Erythroblast (primary cell): ENCODE results near the gene VSIG10L2.

Source experiments
- DNase-seq, 2 experiments: peaks; one replicate each; lab custom pipeline; 2025; lab: John Stamatoyannopoulos, UW
- GATA1 ChIP-seq: IDR thresholded peaks from 2 replicates; pipeline ENCODE4 v1.6.1; 2011; ENCODE audit warnings: low read depth, mild to moderate bottlenecking, control low read depth, low read length, moderate library complexity
- POLR2A ChIP-seq: IDR thresholded peaks from 2 replicates; pipeline ENCODE4 v1.6.1; 2011; ENCODE audit warnings: mild to moderate bottlenecking, low read length

Gene VSIG10L2

DNA sequence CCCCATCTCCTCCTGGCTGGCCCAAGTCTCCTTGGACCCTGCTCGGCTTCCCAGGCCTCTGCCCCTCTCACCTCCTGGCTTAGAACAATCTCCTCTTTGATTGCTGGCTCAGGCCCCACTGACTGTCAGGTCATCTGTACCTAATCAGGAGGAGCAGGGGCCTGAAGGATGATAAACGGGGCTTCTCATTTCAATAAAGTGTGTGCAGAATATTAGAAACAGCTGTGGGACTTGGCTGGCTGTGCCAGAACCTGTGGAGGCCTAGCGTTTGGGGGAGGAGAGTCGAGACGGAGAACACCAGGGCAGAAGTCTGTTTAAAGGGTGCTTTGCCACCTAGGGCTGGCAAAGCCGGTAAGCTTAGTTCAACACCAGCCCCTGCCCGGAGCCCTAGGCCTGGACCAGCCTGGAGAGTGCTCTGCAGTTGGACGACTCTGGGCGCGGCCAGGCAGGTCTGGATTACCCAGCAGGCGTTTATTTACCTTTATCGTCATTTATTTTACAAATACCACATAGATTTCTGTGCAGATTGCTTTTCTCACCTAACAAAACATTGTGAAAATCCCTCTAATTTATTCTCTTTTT lies 10.1 kb upstream of the VSIG10L2 start:
- no peak for TF ChIP-seq GATA1
- TF ChIP-seq POLR2A: no peak

DNA sequence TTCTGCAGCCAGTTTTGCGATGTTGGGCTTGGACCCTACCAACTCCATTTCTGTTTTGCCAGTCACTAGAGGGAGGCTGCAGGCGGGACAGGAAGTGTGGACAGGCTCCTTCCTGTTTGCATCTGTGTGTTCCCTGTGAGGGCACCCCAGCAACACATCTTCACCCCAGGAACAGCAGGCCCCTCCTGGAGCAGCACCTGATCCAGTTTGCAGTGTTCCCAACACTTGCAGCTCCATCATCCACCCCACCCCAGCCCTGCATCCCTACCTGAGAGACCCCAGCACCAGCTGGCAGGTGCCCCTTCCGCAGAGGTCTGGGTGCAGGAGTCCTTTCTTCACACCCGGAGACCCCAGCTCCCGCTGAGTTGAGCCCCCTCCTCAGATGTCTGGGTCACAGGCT lies 7.4 kb upstream of the VSIG10L2 start:
- no peak for DNase-seq
- TF ChIP-seq GATA1 (no peak), POLR2A (no peak)

More for the DNA sequence above, 10.1 kb upstream of the VSIG10L2 start:
- DNase-seq: no peak

DNA sequence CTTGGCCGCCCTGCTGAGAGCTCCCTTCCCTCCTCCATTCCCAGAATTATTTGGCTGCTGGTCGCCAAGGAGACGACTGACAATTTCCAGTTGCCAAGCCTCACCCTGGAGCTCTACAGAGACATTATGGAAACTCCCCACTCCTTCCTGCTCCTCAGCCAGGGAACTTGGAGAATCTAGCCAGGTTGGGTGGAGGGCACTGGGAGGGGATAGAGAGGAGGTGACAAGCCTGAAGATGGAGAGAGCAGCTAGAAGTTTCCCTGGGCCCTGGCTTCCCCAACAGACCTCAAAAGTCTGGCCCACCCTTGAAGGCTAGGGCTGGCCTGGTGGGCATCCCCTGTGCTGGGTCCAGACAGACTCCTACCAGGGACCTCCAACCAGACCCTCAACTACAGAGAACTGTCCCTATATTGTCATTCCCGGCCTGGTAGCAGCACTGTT lies 6.7 kb upstream of the VSIG10L2 start:
- no peak for DNase-seq
- TF ChIP-seq POLR2A (no peak), GATA1 (no peak)

DNA sequence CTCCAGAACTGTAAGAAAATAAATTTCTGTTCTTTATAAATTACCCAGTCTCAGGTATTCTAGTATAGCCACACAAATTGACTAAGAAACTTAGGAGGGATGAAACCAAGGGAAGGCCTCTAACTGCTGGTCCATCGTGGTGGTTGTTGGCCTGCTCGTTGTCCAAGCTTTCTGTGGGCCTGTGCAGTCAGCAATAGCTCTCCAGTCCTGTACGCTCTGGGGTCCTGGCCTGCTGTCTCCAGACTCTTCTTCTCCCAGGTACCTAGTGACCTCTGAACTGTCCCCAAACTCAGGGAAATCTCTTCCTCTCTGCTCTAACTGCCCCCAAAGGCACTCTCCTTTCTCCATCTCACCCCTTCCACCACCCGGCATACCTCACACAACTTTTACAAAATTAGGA lies 5.7 kb upstream of the VSIG10L2 start:
- TF ChIP-seq GATA1 (no peak), POLR2A (no peak)
- DNase-seq: no peak

DNA sequence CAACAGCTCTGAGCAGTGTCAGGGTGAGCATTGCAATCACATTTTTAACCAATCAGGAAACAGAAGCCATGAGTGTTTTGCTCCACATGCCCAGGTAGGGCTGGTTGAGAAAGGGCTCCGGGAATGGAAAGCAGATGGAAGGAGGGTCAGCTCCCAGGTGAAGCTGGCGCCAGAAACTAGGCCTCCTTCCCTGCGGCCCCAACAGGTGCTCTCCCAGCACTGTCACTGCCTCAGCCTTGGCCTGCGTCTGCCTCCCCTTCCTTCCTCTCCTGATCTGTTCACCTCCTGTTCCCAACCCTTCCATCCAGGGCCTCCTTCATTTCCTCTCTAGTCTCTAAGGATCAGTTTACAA lies 4.6 kb upstream of the VSIG10L2 start:
- TF ChIP-seq POLR2A (no peak), GATA1 (no peak)
- no peak for DNase-seq

DNA sequence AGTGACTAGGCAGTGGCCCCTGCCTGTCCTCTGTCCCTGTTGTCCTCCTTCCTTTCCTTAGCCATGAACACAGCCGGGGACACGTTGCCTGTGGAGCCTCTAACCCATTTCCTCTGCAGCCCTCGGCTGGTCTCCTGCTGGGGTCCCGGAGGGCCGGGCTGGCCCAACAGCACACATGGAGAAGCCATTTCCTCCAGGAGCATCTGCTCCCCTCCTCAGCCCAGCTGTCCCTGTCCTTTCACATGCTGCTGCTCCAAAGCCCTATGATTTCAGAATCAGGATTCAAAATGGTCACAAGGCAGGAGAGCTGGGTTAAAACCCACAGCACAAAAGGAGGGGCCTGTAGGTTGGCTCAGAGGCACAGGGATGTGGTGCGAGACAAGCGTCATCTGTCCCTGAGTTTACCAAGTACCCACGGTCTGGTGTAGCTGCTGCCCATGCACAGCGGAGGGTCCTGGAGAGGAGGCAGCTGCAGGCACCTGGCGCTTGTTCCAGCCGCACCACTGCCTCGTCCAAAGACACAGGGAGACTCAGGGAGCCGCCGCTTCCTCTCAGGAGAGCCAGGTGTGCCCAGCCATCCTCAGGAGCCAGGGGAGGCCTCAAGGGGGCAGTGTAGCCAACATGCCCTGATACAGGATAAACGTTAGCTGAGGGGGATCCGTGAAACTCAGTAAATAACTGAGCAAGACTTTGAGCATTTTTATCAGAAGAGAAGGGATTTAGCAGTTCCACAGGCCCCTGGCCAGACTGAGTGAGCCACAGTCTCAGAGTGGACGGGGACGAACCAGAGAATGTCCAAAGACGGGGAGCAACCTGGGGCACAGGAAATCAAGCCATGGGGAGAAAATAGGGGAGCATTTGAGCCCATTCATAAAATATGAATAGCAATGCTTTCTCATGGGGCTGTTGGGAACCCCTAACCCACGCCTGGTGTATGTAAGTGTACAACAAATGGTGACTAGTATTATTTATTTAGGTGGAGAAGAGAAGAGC lies 3.9 kb upstream of the VSIG10L2 start:
- DNase-seq: peak in 1 of 2 experiments; percentile 45
- TF ChIP-seq GATA1 (no peak), POLR2A (no peak)

DNA sequence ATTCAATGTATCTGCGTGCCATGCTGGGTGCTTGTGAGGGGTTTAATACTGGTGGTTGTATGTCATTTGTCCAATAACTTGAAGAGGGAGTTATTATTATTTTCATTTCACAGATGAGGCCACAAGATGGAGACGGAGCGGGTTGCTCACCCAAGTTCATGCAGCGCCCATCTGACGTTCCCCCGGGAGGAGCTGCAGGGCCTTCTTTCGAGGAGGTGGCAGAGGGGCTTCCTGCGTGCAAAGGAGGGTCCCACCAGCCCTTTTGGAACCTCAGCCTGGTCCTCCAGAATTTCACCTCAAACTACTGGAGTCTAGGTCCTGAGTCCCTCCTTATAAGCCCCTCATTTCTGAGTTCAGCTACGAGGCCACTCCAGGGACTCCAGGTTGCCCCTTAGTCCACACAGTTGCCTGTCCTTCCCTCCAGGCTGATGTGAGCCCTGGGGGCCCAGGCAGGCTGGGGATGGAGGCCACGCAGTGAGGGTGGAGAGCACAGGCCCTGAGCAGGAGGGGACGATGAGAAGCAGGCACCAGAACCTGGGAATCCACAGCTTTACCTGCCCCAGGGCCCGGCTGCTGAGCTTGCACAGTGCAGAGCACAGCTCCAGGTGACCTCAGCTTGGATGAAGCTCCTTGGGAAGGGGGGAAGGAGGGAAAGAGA lies 2.9 kb upstream of the VSIG10L2 start:
- TF ChIP-seq GATA1 (no peak), POLR2A (no peak)
- DNase-seq: no peak

DNA sequence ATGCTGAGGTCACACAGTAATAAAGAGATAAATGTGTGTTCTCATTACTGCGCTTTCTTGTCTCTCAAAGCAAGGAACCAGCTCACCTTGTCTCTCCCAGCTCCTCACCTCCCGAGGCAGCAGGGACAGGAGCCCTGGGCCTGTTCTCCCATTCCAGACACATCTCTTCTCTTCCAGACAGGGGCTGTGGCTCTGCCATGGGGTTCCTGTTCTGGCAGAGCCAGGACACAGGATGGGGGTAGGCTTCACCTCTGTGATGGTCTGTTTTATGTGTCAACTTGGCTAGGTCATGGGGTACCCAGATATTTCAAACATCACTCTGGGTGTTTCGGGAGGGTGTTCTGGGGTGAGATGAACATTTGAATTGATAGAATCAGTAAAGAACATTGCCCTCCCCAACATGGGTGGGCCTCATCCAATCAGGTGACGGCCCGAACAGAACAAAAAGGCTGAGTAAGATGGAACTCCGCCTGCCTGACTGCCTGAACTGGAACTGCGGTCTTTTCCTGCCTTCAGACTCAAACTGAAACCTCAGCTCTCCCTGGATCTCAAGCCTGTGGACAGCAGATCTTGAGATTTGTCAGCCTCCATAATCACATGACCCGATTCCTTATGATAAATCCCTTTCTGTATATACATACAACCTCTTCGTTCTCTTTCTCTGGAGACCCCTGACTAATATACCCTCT lies 2.0 kb upstream of the VSIG10L2 start:
- no peak for TF ChIP-seq POLR2A
- TF ChIP-seq GATA1: no peak
- no peak for DNase-seq

DNA sequence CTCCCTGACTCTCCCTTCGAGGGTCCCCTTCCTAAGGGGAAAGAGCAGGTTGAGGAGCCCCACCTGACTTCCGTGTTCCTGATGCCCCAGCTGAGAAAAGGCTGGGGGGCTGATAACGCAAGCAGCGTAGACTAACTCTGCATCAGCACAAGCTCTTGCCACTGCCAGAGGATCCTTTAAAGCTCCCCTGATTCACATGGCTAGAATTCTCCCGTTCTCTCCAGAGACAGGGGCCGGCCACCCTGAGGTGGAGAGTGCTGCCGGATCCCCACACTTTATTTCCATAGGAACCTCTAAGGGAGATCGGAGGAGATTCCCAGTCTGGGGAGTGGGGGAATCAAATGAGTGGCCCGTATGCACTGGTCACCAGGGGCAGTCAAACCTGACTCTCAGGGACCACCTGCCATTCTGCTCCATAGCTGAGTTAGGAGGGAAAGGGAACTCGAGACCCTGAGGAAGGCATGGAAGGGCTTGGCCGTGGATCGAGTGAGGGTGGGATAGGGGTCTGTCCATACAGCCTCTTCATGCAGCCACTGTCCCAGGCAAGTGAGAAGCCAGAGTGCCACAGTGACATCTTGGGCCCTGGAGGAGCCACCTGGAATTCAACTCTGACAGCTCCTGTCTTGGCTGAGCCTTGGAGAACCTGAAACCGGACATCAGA lies 1.4 kb upstream of the VSIG10L2 start:
- TF ChIP-seq POLR2A (no peak), GATA1 (no peak)

DNA sequence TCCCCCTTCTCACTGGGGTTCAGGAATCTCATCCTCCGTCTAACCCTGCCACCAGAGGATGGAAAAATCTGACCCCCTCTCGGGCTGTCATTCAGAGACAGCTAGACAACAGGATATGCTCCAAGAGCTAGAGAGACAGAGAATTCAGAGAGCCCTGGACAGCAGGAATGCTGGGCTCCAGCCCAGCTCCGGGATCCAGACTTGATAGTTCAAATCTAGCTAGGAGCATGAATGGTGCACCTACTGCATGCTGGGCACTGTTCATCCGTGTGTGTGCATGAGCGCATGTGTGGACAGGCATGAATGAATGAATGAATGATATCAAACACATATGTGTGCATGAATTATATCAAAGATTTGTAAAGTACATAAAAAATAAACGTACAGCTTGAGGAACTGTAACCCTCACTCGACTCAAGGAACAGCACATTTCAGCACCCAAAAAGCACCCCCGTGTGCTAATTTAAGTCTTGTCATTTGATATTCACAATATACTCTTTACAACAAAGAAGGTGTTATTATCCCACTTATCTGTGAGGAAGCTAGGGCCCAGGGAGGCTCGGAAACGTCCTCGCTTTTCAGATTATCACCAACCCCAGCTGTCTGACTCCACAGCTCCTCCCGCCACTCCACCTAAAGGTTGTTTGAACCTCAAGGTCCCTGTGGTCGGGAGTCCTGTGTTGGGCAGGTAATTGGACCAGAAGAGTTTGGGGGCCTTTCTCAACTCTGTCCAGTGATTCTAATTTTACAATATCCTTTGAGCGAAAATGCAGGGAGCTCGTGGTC lies 640 bp upstream of the VSIG10L2 start:
- TF ChIP-seq POLR2A (no peak), GATA1 (no peak)
- no peak for DNase-seq

More for the DNA sequence above, 1.4 kb upstream of the VSIG10L2 start:
- DNase-seq: no peak

DNA sequence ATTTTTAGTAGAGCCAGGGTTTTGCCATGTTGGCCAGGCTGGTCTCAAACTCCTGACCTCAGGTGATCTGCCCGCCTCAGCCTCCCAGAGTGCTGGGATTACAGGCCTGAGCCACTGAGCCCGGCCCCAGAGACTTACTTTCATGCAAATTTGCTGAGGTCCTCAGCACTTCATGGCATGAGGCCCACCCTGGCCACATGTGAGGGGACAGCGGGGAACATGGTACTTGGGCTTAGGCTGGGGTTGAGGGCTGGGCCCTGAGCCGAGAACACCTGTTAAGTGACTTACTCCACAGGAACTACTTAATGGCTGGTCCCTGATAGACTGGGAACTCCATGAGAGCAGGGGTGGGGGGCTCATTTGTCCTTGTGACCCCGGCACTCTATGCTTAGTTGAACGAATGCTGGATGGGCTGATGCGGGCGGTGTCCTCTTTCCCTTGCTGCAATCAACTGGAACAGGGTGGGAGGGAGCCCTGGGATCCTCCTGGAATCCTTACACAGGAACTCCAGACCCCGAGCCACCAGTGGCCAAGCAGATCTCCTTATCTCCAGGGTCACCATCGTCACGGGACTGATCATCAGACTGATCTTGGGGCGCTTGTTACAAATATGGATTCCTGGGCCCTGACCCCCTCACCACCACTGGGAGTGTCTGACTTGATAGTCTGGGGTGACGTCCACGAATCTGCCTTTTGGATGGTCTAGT lies 1.0 kb downstream of the VSIG10L2 start:
- no peak for DNase-seq

More for the DNA sequence above, 1.0 kb downstream of the VSIG10L2 start:
- TF ChIP-seq GATA1: no peak
- no peak for TF ChIP-seq POLR2A
